Aorta (tissue), 5 donors: ENCODE results near the gene ANXA11. TPM values are rescaled to one million over a fixed set of nuclear protein-coding genes. Genes with fewer than 3 reads are reported as not detected.
"Not testable (repeated sequence)": the region's sequence is repeated elsewhere in the genome, so short reads cannot be mapped to it uniquely, and the experiment has no call there.

ENCODE experiments used
- ATAC-seq: fragments of 200-7000 bp; cut with Tn5 transposase; one replicate; pipeline ENCODE4 v1.9.1; 2022; ENCODE audit warnings: moderate library complexity; ENCODE audit not compliant: low FRiP score
- DNase-seq, 2 donors: peaks; one replicate each; pipeline ENCODE4 v3.0.0-alpha.2; 2020
- H3K27ac ChIP-seq, 2 donors: one replicate each; pipeline ENCODE4 v1.5.1; 2013; ENCODE audit warnings: low read length in 2 of 2, mild to moderate bottlenecking in 2 of 2, moderate library complexity in 2 of 2, control low read depth in 1 of 2, inconsistent platforms in 1 of 2, low read depth in 1 of 2
- H3K27me3 ChIP-seq, 2 donors: one replicate each; pipeline ENCODE4 v1.6.1; 2013; ENCODE audit warnings: control low read depth in 1 of 2, low read length in 1 of 2, mild to moderate bottlenecking in 1 of 2, moderate library complexity in 1 of 2; ENCODE audit not compliant: insufficient read depth in 2 of 2, control insufficient read depth in 1 of 2
- H3K36me3 ChIP-seq, 2 donors: one replicate each; pipeline ENCODE4 v1.6.1; 2013; ENCODE audit warnings: control low read depth in 1 of 2, low read length in 1 of 2, mild to moderate bottlenecking in 1 of 2; ENCODE audit not compliant: insufficient read depth in 2 of 2, control insufficient read depth in 1 of 2
- H3K4me1 ChIP-seq, 2 donors: one replicate each; pipeline ENCODE4 v1.6.1; 2013; ENCODE audit warnings: low read length in 2 of 2, control low read depth in 1 of 2, mild to moderate bottlenecking in 1 of 2, moderate library complexity in 1 of 2; ENCODE audit not compliant: insufficient read depth in 2 of 2, control insufficient read depth in 1 of 2
- H3K4me3 ChIP-seq, 2 donors: one replicate each; pipeline ENCODE4 v1.5.1; 2013; ENCODE audit warnings: low read length in 2 of 2, control low read depth in 1 of 2, mild to moderate bottlenecking in 1 of 2
- H3K9me3 ChIP-seq: one replicate; pipeline ENCODE4 v1.6.1; 2013; ENCODE audit warnings: mild to moderate bottlenecking, low read length; ENCODE audit not compliant: control insufficient read depth
- WGBS, 2 donors: extraction: QIAGEN DNeasy Blood & Tissue Kit; methylation state at CpG; one replicate each; pipeline ENCODE4 v1.1.7; 2013; 5-methylcytosine and 5-hydroxymethylcytosine counted together
- intact Hi-C, 2 donors: fragments of 100-400 bp; cut with DNase I; formaldehyde crosslinking; loops; one replicate each; pipeline versions ENCODE4 v1.14.2 to v1.15.0; 2022
- polyA plus RNA-seq, 2 donors: library from polyadenylated mRNA; stranded (reverse); fragments of 200-250 nt; gene quantifications; one replicate each; pipeline ENCODE4 v1.2.3, GENCODE V29; 2013
- total RNA-seq, 2 donors: library from RNA; stranded (reverse); fragmentation: NEBNext Ultra II Directional; extraction: Animal tissue kit (Norgen Biotek cat#: 25700); gene quantifications; one replicate each; pipeline ENCODE4 v1.2.1, GENCODE V29; 2021
- donor health status: healthy with polysubstance abuse.
- donor health status: Bipolar disorder and iron deficiency.
- donor health status: DM: no; HTN: no; CAD: no.
- donor health status: DM: no; HTN: no; CAD: no.
- donor health status: DM: yes; HTN: yes; CAD: no.

ANXA11 gene
- total and polyA plus RNA-seq, 4 donors: 97.3 to 256 (median 193) TPM

GRCh38 chr10:80152820-80153219, 52.5 kb downstream of the ANXA11 start:
- ATAC-seq (no peak), DNase-seq (peak in 1 of 2 donors; percentile 14)
- peaks cover 8% of the 10 kb centered on the region in 2 donors for H3K4me1 ChIP-seq
- no peaks in the 10 kb centered on the region for H3K9me3 ChIP-seq
- peaks cover 4 to 5% of the 10 kb centered on the region in 2 donors for H3K36me3 ChIP-seq
- 87 to 88% methylated on average over 6 of the region's 6 CpGs for WGBS, 2 donors
- H3K4me3 ChIP-seq: no peak overlapping the region
- intact Hi-C loops: no loop called here
- peak overlapping the region in 1 of 2 donors; percentile 16 for H3K27ac ChIP-seq
- H3K27me3 ChIP-seq: no peaks in the 10 kb centered on the region

- intact Hi-C loops: no loop called here
- no peak for ATAC-seq
- Histone ChIP-seq H3K9me3 (no peaks in the 10 kb centered on the region), H3K27ac (peak overlapping the region in 1 of 2 donors; percentile 38), H3K36me3 (peaks cover 2 to 4% of the 10 kb centered on the region in 2 donors), H3K4me1 (peaks cover 0 to 2% of the 10 kb centered on the region in 2 donors), H3K4me3 (no peak overlapping the region), H3K27me3 (no peaks in the 10 kb centered on the region)
- 89 to 94% methylated on average over 2 of the region's 2 CpGs for WGBS, 2 donors
- DNase-seq: peak in 1 of 2 donors; percentile 5
Measured at GRCh38 chr10:80150172-80150571, 55.2 kb downstream of the ANXA11 start.

- Histone ChIP-seq H3K4me1 (no peaks in the 10 kb centered on the region), H3K36me3 (peaks cover 2 to 4% of the 10 kb centered on the region in 2 donors), H3K27ac (no peak overlapping the region), H3K9me3 (no peaks in the 10 kb centered on the region), H3K27me3 (no peaks in the 10 kb centered on the region), H3K4me3 (no peak overlapping the region)
- intact Hi-C loops: no loop called here
- DNase-seq: no peak
- ATAC-seq: no peak
- 95 to 97% methylated on average over 2 of the region's 2 CpGs for WGBS, 2 donors
Measured at GRCh38 chr10:80149123-80149522, 56.2 kb downstream of the ANXA11 start.

GRCh38 chr10:80148166-80148805, 57.1 kb downstream of the ANXA11 start:
- no peak overlapping the region for H3K4me3 ChIP-seq
- H3K4me1 ChIP-seq: no peaks in the 10 kb centered on the region
- no peaks in the 10 kb centered on the region for H3K9me3 ChIP-seq
- no peak for ATAC-seq
- H3K36me3 ChIP-seq: peaks cover 2 to 4% of the 10 kb centered on the region in 2 donors
- no peak overlapping the region for H3K27ac ChIP-seq
- intact Hi-C loops: no loop called here
- no peaks in the 10 kb centered on the region for H3K27me3 ChIP-seq
- WGBS, 2 donors: 65 to 75% methylated on average over 5 of the region's 5 CpGs
- peak in 1 of 2 donors; percentile 41 for DNase-seq

- Histone ChIP-seq H3K27ac (no peak overlapping the region), H3K36me3 (peaks cover 2 to 4% of the 10 kb centered on the region in 2 donors), H3K4me3 (no peak overlapping the region), H3K27me3 (no peaks in the 10 kb centered on the region), H3K4me1 (no peaks in the 10 kb centered on the region), H3K9me3 (no peaks in the 10 kb centered on the region)
- DNase-seq (no peak), ATAC-seq (no peak)
- WGBS, 2 donors: 70 to 75% methylated on average over 3 of the region's 3 CpGs
- intact Hi-C loops: no loop called here
Measured at GRCh38 chr10:80146918-80147317, 58.4 kb downstream of the ANXA11 start.

- WGBS, 2 donors: 68 to 71% methylated on average over 11 of the region's 11 CpGs
- ATAC-seq (peak; percentile 39), DNase-seq (peak in 1 of 2 donors; percentile 46)
- H3K9me3 ChIP-seq, H3K4me3 ChIP-seq, intact Hi-C loops, H3K36me3 ChIP-seq, H3K27me3 ChIP-seq, H3K4me1 ChIP-seq: not testable (repeated sequence)
- peak overlapping the region in 1 of 2 donors; percentile 10 for H3K27ac ChIP-seq
Measured at GRCh38 chr10:80145406-80146308, 59.7 kb downstream of the ANXA11 start.

GRCh38 chr10:80144696-80145131, 60.6 kb downstream of the ANXA11 start:
- intact Hi-C loops: no loop called here
- peak in 1 of 2 donors; percentile 60 for DNase-seq
- Histone ChIP-seq H3K9me3 (no peaks in the 10 kb centered on the region), H3K4me1 (no peaks in the 10 kb centered on the region), H3K27ac (peak overlapping the region in 1 of 2 donors; percentile 8), H3K4me3 (no peak overlapping the region), H3K36me3 (no peaks in the 10 kb centered on the region), H3K27me3 (no peaks in the 10 kb centered on the region)
- 51 to 52% methylated on average over 12 of the region's 12 CpGs for WGBS, 2 donors
- ATAC-seq: peak; percentile 30

GRCh38 chr10:80144067-80144695, 61.2 kb downstream of the ANXA11 start:
- 46 to 56% methylated on average over 19 to 28 of the region's 28 CpGs for WGBS, 2 donors
- no peaks in the 10 kb centered on the region for H3K9me3 ChIP-seq
- peak in 1 of 2 donors; percentile 57 for DNase-seq
- no peak overlapping the region for H3K4me3 ChIP-seq
- H3K36me3 ChIP-seq: no peaks in the 10 kb centered on the region
- no peaks in the 10 kb centered on the region for H3K4me1 ChIP-seq
- peak overlapping the region in 1 of 2 donors; percentile 8 for H3K27ac ChIP-seq
- H3K27me3 ChIP-seq: no peaks in the 10 kb centered on the region
- intact Hi-C loops: no loop called here
- ATAC-seq: peak; percentile 51
